GM21367 (cell line): ENCODE measurements around the gene FKBP4.
"Not testable (repeated sequence)": the region's sequence is repeated elsewhere in the genome, so short reads cannot be mapped to it uniquely, and the experiment has no call there.

ENCODE experiments used
- ATAC-seq: cut with Tn5 transposase; IDR thresholded peaks from one replicate; pipeline ENCODE4 v1.9.1; 2021; ENCODE audit not compliant: unreplicated experiment

The FKBP4 gene, protein sequence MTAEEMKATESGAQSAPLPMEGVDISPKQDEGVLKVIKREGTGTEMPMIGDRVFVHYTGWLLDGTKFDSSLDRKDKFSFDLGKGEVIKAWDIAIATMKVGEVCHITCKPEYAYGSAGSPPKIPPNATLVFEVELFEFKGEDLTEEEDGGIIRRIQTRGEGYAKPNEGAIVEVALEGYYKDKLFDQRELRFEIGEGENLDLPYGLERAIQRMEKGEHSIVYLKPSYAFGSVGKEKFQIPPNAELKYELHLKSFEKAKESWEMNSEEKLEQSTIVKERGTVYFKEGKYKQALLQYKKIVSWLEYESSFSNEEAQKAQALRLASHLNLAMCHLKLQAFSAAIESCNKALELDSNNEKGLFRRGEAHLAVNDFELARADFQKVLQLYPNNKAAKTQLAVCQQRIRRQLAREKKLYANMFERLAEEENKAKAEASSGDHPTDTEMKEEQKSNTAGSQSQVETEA

DNA sequence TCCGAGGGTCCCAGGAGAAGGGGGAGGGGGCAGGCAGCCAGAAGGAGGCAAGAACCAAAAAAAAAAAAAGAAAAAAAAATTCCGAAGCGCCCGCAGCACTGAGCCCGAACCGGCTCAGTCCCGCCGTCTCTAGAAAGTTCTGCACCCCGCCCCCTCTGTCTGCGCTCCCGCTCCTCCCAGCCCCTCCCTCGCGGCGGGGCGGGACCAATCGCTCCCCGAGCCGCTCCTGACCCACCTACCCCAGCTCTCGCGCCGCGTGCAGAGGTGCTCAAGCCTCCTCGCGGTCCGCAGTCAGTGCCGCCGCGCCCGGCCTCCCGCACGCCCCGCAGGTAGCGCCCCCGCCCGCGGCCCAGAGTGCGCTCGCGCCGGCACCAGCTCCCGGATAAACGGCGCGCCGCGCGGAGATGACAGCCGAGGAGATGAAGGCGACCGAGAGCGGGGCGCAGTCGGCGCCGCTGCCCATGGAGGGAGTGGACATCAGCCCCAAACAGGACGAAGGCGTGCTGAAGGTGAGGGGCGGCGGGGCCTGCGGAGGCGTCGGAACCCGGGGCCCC lies at the start of gene FKBP4:
FKBP4 (plus strand) TSS at position 235 of the 554 bp plus-strand sequence; CDS start at position 405, 170 bp downstream.
- peak; percentile 69 for ATAC-seq

DNA sequence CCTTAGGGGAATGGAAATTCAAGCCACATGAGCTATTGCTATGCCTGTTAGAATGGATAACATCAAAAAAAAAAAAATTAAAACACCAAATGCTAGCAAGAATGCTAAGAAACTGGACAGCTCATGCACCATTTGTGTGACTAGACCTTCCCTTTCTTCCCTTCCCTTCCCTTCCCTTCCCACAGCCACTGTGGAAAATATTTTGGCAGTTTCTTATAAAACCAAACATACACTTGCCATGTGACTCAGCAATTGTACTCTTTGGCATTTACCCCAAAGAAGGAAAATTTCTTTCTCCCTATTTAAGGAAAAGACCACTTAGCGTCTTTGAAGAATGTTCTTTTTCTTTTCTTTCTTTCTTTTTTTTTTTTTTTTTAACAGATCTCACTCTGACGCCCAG lies 49.1 kb upstream of the FKBP4 start:
- ATAC-seq, result no peak

DNA sequence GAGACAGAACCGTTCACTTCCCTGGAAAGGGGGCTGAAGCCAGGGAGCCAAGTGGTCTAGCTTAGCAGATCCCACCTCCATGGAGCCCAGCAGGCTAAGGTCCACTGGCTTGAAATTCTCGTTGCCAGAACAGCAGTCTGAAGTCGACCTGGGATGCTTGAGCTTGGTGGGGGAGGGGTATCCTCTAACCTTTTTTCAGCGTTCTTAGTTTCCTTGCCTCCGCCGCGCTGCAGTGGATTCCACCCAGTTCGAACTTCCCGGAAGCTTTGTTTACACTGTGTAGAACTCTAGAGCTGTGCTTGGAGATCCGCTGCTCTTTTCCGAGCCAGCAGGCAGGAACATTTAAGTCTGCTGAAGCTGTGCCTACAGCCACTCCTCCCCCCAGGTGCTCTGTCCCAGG lies 45.2 kb upstream of the FKBP4 start:
- no peak for ATAC-seq

DNA sequence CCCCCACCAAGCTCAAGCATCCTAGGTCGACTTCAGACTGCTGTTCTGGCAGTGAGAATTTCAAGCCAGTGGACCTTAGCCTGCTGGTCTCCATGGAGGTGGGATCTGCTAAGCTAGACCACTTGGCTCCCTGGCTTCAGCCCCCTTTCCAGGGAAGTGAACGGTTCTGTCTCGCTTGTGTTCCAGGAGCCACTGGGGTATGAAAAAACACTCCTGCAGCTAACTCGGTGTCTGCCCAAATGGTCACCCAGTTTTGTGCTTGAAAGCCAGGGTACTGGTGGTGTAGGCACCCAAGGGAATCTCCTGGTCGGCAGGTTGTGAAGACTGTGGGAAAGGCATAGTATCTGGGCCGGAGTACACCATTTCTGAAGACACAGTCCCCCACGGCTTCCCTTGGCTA lies 44.6 kb upstream of the FKBP4 start:
- no peak for ATAC-seq

DNA sequence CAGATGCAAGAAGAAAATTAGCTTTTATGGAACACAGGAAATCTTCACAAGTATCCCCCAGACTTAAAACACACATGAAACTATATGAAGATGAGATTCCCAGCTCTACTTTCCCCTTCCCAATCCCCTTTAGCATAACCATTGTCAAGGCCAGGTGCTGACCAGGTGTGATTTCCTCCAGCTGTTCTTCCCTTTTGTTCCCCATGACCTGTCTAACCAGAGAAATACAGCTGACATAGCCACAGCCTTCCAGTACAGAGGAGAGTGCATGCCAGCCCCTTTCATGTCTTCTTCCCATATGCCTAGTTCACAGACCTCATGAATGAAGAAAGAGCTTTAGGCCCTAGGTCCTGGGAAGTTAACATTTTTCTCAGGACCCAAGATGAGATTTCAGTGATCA lies 43.5 kb upstream of the FKBP4 start:
- ATAC-seq, result no peak

DNA sequence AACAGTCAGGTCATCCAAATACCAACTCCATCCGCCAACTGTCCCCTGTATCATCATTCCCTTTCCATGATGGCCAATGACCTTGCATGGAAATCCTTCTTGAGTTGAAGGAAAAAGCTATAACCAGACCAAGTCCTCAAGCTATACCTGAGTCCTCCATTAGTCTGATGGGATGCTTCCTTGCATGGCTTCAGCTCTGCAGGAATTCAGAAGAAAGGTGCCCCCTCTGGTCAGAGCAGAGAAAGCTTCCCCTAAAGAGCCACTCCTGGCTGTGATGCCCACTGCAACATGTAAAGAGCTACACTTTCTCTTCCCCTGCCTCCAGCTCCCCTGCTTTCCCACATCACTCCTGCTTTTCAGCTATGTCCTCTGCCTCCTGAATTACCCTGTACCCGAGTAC lies 43.1 kb upstream of the FKBP4 start:
- no peak for ATAC-seq

DNA sequence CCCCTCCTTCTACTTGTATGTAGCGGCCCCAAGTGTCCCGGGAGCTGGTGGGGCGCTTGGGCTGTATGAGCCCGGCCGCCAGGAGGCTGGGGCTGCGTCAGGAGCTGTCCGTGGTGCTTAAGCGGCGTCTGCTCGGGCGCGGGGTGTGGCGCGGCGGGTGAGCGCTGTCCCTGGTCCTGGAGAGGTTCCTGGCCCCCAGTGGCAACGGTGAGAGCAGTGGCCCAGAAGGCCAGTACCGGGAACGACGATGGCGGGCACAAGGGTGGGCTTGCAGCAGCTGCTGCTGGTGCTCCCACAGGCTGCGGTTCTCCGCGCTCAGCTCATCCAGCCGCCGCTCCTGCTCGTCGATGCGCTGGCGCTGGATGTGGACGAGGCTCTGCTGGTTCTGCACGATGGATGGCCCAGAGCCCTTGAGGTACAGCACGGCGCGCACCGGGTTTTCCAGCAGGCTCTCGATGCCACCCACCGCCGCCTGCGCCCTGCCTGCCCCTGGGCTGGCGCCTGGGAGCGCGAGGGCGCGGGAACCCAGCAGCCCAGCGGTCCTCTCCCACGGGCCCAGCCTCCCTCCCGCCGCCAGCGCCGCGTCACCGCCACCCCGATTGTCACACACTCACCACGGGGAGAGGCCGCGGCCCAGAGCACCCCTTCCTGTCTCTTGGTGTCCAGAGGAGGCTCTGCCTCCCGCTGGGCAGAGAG lies 41.9 kb upstream of the FKBP4 start:
- no peak for ATAC-seq

DNA sequence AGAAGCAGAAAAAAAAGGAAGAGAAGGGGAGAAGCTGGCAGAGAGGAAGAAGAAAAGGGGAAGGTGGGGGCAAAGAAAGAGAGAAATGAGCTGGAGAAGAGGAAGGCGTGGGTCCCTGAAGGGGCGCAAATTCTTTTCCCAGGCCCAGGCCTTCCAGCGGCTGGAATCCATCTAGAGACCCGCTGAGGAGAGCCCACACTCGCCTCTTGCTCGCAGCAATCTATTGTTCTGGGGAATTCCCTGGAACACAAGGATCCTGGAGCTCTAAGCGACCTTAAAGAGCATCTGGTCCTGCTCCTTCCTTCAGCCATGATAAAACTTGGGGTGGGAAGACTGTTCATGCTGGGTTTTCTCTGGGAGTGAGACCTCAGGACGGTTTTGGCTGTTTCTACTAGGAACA lies 41.2 kb upstream of the FKBP4 start:
- ATAC-seq, result no peak

DNA sequence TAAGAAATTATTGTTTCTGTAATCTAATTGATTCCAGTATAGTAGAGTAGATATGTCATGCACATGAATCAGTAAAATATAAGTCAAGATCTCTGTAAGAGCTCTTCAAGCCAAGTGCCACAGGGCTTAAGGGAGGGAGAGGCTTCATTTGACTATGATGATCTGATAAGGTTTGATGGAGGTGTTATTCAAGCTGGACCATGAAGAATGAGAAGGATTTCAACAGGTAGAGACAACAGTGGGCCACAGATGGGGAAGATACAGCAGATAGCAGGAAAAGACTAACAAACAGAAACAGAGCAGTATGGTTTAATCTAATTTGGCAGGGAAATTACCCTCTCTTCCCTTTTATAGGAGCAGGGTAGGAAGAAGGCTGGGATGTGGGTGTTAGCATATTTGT lies 40.6 kb upstream of the FKBP4 start:
- no peak for ATAC-seq

DNA sequence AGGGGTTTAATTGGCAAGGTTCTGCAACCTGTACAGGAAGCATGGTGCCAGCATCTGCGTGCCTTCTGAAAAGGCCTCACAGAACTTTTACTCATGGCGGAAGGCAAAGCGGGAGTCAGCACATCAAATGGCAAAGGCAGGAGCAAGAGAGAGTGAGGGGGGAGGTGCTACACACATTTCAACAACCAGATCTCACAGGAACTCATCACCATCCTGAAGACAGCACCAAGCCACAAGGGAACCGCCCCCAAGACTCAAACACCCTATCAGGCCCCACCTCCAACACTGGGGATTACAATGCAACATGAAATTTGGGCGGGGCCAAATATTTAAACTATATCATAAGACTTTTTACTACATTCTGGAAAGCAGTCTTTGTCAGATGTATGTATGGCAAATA lies 38.0 kb upstream of the FKBP4 start:
- ATAC-seq, result no peak

DNA sequence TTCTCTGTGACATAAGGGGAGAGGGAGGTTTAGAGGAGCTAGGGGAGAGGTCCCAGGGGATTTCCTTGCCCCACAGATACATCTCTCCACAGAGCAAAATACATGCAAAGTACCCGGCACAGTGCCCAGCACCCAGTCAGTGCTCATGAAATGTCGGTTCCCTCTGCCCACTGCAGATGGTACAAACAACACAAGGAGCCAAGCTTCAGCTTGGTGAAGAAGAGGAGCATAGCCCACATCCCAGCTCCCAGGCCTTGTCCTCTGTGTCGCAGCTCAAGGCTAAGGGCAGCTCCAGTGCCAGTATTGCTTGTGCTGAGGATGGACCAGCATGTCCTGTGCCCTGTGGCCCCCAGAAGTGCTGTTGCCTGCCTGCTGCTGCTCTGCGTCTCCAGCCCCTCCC lies 35.0 kb upstream of the FKBP4 start:
- no peak for ATAC-seq

DNA sequence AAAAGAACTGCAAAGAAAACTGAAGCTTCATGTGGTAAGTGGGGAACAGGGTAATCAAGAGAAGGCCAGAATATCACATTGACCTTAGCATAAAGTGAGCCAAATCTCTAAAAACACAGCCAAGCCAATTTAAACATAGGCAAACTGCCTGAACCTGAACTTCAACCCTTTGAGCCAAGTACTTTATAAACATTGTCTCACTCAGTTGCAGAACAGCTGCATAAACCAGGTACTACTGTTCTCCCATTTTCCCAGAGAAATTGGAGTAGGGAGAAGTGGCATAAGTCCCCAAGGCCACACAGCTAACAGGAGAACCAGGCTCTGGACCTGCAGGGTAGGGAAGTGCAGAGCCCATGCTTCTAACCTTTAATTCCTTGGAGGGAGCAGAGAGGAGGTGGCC lies 30.4 kb upstream of the FKBP4 start:
- no peak for ATAC-seq

DNA sequence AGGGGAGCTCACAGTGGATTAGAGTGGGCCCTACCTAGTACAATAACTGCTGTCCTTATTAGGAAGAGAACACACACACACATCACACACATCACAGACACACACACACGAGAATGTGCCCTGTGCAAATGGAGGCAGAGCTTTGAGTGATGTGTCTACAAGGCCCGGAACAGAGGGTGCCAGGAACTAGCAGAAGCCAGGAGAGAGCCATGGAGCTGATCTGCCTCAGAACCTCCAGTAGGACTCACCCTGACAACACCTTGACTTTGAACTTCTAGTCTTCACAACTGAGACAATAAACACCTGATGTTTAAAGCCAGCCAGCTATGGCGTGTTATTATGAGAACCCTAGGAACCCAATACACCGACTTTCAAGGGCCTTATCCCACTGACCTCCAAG lies 29.7 kb upstream of the FKBP4 start:
- no peak for ATAC-seq

DNA sequence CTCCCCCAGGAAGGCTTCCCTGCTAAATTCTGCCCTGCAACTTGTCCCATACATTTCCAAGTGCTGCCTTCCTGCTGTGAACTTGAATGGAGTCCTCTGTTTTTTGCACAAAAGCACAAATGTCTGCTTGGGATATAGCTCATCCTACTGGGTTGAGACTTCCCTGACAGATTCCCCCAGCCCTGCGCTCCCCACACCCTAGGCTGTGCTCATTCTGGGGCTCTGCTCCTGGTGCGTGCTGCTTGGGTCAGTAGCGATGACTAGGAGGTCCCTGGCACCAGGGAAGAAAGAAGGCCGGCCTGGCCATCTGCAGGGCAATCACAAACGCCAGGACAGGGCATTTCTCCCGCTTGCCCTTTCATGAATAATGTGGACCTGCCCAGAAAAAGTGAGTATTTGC lies 29.2 kb upstream of the FKBP4 start:
- ATAC-seq, result no peak

DNA sequence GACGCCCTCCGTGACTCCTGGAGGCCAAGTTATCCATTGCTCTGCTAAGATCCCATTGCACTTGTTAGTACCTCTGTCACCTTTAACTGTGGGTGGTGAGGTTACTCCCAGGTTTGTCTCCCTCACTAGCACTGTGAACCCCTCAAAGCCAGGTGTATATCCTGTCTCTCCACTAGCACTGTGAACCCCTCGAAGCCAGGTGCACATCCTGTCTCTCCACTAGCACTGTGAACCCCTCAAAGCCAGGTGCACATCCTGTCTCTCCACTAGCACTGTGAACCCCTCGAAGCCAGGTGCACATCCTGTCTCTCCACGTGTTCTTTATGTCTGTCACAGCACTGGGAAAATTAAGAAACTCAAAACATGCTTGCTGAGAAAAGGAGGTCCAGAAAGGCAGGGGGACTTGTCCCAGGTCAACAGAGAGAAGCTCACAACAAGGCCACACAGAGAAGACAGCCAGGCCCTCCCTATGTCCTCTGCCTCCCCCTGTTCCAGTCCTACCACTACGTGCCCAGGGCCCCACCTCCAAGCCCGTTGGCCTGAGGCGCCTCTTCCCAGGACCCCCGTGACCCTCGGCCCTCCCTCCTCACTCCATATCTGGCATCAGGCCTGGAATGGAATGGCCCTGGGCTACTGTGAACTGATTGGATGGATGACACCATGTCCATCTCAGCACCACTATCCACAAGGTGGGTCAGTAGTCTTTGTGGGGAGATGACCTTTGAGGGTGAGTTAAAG lies 26.4 kb upstream of the FKBP4 start:
- ATAC-seq, result no peak

DNA sequence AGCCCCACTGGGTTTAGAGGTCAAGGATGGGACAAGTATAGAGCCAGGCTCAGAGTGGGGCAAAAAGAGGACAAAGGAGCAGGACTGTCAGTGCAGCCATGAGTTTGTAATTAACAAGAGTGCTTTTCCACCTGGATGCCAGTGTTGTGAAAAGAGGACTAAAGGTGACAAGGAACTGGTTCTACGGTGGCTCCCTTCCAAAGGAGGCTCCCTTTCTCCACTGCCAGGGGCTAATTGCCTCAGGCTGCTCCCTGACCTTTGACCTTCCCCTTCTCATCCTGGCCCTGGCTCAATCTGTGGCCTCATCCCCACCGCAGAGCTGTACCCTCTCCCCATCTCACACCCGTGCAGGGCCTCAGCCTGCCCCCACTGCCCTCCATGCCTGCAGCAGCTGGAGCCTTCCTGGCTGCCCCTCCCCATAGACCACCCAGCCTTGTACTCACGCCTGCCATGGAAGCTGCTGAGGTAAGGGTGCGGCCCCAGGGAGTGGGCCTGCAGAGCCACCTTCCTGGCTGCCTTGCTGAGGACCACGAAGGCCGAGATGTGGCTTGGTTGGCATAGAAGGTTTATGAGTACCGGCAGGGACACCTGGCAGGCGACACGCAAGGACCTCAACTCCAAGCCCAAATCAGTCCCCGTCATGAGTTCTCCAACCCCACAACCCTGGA lies 24.8 kb upstream of the FKBP4 start:
- ATAC-seq, result no peak

DNA sequence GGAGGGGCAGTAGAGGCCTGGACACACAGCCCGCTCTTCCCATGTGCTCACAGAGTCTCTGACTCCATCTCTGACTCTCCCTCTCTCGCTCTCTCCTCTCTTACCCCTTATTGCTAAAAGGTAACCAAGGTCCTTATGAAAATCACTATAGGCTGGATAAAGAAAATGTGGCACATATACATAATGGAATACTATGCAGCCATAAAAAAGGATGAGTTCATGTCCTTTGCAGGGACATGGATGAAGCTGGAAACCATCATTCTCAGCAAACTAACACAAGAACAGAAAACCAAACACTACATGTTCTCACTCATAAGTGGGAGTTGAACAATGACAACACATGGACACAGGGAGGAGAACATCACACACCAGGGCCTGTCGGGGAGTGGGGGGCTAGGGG lies 24.2 kb upstream of the FKBP4 start:
- not testable (repeated sequence) for ATAC-seq

DNA sequence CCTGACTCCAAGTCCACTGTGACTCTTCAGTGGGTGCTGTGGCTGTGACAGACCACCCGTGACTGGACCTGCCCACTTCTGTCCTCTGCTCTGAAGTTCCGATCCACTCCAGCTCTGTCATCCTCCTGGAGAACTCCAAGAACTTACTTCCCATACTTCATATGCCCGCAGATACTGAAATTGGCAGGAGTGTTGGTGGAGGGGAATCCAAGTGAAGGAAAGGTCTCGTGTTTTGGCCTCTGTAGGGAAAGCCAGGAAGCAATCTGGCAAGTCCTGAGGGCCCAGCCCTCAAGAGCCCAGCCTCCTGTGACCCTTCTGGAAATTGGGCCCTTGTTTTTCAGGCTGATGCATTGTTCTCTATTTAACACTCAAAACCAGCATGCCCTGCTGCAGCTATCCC lies 22.4 kb upstream of the FKBP4 start:
- no peak for ATAC-seq

DNA sequence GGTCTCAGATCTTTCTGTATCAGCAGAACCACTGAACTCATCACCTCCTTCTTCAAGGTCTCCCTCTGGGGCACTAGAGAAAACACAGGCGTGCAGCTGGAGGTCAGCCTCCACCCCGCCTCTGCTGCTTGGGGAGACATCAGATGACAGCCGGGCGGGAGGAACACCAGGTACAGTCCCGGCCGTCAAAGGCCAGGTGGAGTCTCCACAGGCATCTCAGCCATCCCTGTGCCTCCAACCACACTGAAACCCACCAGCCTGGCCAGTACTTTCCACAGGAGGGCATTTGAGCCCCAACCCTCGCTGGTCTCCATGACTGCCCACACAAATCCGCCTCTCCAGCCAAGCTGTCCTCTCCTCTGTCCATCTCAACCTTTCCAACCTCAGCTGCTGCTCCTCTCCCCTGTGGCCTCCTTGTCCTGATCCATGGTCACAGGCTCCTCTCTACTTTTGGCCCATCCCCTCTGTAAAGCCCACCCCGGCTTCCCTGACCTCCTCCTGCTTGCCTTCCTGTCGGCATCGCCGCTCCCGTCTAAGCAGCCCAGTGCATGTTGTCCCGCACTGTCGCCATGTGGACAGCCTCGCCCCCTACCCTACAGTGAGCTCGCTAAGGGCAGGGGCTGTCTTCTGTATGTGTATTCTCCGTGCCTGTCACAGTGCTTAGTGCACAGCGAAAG lies 21.4 kb upstream of the FKBP4 start:
- ATAC-seq, result no peak

DNA sequence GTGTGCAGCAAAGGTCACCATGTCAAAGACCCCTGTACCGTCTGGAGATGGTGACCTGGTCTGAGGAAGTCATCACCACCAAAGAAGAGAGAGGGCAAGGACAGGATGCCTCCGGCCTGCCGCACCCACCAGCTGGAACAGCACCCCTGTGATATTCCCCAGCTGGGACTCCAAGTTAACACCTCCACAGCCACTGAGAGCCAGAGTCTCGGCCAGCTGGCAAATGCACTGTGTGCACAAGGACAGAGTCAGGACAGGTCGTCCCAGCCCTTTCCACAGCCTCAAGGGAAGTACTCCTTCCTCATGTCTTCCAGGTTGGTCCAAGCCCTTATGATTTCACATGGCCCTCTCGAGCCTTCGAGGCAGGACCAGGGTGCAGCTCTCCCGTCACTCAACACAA lies 19.3 kb upstream of the FKBP4 start:
- no peak for ATAC-seq
